ENCODE results near the gene SLC9A3. TPM values are rescaled to one million over a fixed set of nuclear protein-coding genes. Genes with fewer than 3 reads are reported as not detected.

The SLC9A3 gene
- total RNA-seq, 1 donor from 2014 or later = 6.4 TPM

DNA sequence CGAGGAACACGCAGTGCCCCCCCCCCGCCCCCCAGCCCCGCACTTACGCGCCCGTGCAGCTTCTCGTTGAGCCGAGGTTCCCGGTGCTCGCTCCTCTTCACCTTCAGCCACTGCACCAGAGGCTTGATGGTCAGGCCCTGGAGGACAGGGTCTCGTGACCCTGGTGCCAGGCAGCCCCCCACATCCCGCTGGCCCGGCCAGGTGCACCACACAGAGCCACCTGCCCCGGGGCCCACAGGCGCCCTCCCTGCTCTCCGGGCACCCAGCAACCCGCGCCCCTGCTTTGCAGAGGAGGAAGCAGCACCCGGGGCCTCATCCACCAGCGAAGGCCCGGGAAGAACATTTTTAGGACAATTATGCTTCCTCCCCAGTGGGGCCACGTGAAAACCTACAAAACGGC, 42.2 kb downstream of the SLC9A3 start:
- Mint-ChIP-seq H3K36me3 (no peaks in the 10 kb centered on the region), H3K4me1 (ENCODE audit: unreplicated experiment) (no peaks in the 10 kb centered on the region), H3K9me3 (no peaks in the 10 kb centered on the region), H3K4me3 (no peak overlapping the region), H3K27me3 (no peaks in the 10 kb centered on the region), H3K27ac (no peak overlapping the region)
- no peak for DNase-seq (ENCODE audit: extremely low spot score, unreplicated experiment)
- TF ChIP-seq, protein P1, sequence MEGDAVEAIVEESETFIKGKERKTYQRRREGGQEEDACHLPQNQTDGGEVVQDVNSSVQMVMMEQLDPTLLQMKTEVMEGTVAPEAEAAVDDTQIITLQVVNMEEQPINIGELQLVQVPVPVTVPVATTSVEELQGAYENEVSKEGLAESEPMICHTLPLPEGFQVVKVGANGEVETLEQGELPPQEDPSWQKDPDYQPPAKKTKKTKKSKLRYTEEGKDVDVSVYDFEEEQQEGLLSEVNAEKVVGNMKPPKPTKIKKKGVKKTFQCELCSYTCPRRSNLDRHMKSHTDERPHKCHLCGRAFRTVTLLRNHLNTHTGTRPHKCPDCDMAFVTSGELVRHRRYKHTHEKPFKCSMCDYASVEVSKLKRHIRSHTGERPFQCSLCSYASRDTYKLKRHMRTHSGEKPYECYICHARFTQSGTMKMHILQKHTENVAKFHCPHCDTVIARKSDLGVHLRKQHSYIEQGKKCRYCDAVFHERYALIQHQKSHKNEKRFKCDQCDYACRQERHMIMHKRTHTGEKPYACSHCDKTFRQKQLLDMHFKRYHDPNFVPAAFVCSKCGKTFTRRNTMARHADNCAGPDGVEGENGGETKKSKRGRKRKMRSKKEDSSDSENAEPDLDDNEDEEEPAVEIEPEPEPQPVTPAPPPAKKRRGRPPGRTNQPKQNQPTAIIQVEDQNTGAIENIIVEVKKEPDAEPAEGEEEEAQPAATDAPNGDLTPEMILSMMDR (conservative IDR thresholded peaks at IDR 0.05) = no peak

DNA sequence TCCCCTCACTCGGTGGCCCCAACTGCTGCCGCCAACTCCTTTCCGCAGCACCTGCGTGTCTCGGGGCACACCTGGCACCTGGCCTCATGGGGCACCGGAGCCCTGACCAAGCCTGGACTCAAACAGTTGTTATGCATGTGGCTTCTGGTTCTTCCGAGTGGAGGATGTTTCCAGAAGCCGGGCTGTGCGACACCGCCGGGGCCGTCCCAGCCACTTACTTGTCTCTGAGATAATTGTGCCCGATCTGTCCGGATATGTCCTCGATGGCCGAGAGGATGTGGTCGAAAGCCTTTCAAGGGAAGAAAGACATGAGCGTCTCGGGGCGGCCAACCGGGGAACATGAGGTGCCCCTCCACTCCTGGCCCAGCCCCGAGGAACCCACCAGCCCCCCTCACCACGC, 42.9 kb downstream of the SLC9A3 start:
- no peaks in the 10 kb centered on the region for H3K27me3 Mint-ChIP-seq
- TF ChIP-seq, protein P1 (conservative IDR thresholded peaks at IDR 0.05) = no peak
- no peak overlapping the region for H3K4me3 Mint-ChIP-seq
- no peaks in the 10 kb centered on the region for H3K36me3 Mint-ChIP-seq
- H3K4me1 Mint-ChIP-seq (ENCODE audit: unreplicated experiment) = no peaks in the 10 kb centered on the region
- H3K9me3 Mint-ChIP-seq = no peaks in the 10 kb centered on the region
- DNase-seq (ENCODE audit: extremely low spot score, unreplicated experiment) = no peak
- H3K27ac Mint-ChIP-seq = no peak overlapping the region

DNA sequence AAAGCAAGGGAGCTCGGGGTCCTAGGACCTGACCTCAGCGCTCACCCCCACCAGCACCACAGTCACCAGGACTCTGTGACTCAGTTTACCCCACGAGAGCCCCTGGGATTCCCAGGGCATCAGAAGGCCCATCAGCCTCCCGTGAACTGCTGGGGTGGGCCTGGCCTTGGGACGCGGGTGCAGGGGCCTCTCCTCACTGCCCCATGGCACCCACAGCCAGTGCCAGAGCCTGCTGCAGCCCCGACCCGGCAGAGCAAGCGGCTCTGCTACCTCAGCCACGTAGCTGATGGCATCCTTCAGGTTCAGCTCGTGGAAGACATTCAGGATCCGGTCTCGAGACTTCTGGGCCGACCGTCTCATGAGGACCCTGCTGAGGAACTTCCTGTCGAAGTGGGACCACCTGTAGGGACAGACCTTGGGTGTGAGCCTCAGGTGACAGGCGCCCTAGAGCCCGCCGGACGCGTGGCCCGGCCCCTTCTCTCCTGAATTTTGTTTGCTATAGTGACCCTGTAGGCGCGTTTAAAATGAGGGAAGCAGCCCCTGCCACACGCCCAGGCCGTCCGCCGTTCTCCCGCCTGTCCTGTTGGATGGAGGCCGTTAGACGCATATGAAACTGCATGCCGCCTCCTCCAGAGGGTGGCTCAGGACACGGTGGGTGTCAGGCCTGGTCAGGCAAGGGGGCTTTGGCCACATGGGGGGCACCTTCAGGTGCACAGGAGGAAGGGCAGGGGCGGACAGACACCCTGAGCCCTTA, 44.5 kb downstream of the SLC9A3 start:
- TF ChIP-seq, protein P1 (conservative IDR thresholded peaks at IDR 0.05) = no peak
- no peaks in the 10 kb centered on the region for H3K36me3 Mint-ChIP-seq
- H3K27me3 Mint-ChIP-seq = no peaks in the 10 kb centered on the region
- H3K9me3 Mint-ChIP-seq = no peaks in the 10 kb centered on the region
- H3K4me3 Mint-ChIP-seq = no peak overlapping the region
- H3K4me1 Mint-ChIP-seq (ENCODE audit: unreplicated experiment) = no peaks in the 10 kb centered on the region
- no peak overlapping the region for H3K27ac Mint-ChIP-seq
- DNase-seq (ENCODE audit: extremely low spot score, unreplicated experiment) = no peak

DNA sequence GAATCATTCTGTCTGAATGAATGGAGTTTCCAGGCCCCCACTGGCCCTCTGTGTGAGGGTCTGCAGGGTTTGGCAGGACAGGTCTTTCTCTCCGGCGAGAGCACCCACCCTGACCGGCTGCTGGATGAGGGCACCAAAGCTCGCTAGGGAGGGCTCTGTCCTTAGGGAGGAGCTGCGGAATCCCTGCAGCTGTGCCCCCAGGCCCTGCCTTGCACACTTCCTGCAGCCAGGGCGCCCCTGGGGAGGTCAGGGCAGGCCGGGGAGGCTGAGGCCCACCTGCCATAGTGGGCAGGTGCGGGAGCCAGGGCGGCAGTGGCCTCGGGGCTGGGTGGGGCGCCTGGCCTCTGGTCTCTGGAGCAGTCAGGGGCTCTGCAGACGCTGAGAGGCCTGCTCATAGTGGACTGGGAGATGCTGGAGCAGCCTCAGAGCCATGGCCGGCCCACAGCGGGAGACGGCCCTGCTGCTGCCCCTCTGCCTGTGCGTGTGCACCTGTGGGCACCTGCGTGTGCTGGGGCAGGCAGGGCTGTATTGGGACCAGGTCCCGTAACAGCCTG, 45.2 kb downstream of the SLC9A3 start:
- DNase-seq (ENCODE audit: extremely low spot score, unreplicated experiment) = no peak
- TF ChIP-seq, protein P1 (conservative IDR thresholded peaks at IDR 0.05) = no peak
- Mint-ChIP-seq H3K4me1 (ENCODE audit: unreplicated experiment) (no peaks in the 10 kb centered on the region), H3K27me3 (no peaks in the 10 kb centered on the region), H3K27ac (no peak overlapping the region), H3K36me3 (no peaks in the 10 kb centered on the region), H3K4me3 (no peak overlapping the region), H3K9me3 (no peaks in the 10 kb centered on the region)

DNA sequence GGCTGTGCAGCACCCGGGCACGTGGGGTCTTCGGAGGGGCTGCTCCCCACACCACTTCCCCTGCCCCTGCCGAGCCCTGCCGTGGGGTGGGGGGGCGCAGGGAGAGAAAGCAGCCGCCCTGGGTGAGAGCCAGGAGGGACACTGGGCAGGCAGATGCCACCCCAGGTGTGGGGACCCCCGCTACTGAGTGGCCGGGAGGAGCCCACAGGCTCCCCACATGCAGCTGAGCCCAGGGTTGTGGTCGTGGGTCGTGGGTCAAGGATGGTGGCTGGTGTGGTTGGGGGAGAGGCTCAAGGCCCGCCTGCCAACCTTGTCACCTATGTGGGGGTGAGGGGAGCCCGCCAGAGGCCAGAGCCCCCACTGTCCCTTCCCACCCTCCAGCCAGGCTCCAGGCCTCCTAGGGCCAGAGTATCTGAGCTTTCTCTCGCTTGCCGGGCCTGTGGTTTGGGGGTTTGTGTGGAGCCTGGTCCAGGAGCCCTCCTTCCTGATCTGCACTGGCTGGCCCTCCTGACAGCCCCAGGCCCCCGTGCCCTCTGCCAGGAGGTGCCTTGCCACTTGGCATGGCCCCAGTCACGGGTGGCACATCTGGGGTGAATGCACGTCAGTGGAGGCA, 45.8 kb downstream of the SLC9A3 start:
- Mint-ChIP-seq H3K4me1 (ENCODE audit: unreplicated experiment) (no peaks in the 10 kb centered on the region), H3K36me3 (no peaks in the 10 kb centered on the region), H3K27me3 (no peaks in the 10 kb centered on the region), H3K4me3 (no peak overlapping the region), H3K9me3 (no peaks in the 10 kb centered on the region), H3K27ac (no peak overlapping the region)
- TF ChIP-seq, protein P1 (conservative IDR thresholded peaks at IDR 0.05) = no peak
- DNase-seq (ENCODE audit: extremely low spot score, unreplicated experiment) = no peak

Data from type B pancreatic cell (in vitro differentiated cells).